Measurements from ENCODE around the gene LAMC3.
"Not testable (repeated sequence)": the region's sequence is repeated elsewhere in the genome, so short reads cannot be mapped to it uniquely, and the experiment has no call there.

LAMC3 gene

DNA sequence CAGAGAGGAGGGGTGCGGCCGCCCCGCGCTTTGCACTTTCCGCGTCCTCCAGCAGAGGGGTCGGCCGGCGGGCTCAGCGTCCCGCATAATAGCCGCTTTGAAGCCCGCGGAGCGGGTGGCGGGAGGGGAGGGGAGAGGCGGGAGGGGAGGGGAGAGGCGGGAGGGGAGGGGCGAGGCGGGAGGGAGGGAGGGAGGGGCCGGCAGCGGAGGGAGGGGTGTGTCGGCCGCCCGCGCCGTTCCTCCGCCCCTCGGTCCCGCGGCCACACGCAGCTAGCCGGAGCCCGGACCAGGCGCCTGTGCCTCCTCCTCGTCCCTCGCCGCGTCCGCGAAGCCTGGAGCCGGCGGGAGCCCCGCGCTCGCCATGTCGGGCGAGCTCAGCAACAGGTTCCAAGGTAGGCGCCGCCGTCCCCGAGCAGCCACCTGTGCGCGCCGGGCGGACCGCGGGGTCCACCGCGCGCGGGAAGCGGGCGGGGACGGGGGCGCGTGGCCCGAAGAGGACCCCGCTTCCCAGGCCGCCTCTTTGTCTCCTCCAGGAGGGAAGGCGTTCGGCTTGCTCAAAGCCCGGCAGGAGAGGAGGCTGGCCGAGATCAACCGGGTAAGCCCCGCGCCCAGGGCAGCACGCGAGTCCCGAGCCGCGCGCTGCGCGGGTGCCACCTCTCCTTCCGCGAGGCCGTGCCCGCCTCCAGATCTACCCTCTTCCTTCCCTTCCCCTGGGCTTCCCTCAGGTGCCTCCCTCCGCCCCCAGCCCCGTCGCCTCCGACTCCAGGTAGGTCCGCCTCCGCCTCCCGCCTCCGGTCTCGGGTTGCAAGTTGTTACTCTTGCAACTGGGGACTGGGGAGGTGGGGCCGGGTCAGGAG lies 87.5 kb downstream of the LAMC3 start, which contains the start of gene AIF1L:
AIF1L (plus strand) TSS at position 263 of the 857 bp plus-strand sequence; CDS start at position 362, 99 bp downstream.
- no peak for DNase-seq (ENCODE audit: low read depth in 2 of 2, low spot score in 1 of 2)

DNA sequence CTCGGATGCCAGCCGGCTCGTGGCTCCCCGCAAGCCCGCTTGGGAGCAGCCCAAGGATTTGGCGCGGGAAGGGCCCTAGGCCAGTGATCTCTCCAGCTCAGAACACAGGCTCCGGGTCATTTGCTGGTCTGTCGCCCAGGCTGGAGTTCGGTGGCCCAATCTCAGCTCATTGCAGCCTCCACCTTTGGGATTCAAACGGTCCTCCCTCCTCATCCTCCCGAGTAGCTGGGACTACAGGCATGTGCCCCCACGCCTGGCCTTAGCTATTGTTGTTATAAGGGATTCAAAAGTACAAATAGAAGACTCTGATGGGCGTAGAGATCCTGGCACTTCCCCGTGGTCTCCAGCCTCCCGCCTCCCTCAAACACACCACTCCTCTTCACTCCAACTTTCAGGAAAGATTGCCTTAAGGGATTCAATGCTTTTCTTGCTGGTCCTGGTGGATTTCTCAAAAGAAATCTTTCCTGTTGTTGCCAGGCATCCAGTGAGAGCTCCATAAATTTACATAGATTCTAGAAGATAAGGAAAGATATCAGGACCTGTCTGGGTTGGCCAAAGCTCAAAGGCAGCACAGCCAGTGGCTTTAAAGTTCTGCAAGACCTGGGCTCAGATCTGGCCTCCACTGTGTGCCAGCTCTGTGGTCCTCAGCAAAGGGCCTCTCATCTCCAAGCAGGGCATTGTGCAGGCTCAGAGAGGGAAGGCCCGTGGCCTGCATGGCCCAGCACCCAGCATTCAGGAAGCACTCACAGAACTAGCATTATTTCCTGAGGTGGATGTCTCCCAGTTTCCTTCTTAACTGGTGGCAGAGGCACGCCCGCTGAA lies 88.4 kb downstream of the LAMC3 start:
- DNase-seq (ENCODE audit: low read depth in 2 of 2, low spot score in 1 of 2) = no peak

DNA sequence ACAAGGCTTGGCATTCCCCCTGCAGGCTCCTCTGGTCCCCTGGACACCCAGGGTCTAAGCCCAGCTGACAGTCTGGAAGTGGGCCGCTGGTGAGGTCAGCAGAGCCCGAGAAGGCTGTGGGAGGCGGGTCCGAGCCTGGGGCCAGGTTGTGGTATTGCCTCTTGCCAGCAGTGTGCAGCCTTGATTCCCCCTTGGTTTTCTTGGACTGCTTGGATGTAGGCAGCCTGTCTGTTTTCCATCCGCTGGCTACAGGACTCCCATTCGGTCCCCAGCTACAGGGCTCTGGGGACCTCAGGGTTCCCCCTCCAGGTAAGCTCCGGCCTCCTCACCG lies 88.9 kb downstream of the LAMC3 start:
- DNase-seq (ENCODE audit: low read depth in 2 of 2, low spot score in 1 of 2) = no peak

DNA sequence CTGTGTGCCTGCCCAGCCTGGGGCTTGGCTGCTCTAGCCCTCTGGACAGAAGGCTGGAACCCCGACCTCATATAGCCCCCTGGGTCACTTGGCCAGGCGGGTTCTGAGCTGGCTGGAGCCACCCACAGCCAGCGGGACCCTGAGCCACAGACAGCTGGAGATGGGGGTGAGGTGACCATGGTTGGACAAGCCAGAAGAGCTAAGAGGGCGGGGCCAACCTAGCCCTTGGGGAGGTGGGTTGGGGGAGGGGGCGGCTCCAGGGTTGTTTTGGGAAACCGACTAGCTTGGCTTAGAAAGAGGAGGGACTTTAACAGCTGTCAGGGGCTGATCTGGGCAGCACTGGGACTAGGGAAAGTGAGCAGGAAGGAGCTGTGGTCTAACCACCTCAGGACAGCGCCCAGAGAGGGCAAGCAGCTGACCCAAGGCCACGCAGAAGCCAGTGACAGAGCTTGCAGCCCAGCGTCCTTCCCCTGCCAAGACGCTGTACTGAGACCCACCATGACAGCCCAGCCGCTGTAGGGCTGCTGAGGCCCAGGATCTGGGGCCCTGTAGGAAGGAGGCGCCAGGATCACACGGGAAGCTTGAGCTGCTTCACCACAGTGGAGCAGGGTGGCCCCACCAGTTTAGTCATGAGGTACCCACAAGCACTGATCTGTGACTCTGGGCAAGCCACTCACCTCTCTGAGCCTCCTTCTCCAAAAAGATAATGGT lies 89.6 kb downstream of the LAMC3 start:
- no peak for DNase-seq (ENCODE audit: low read depth in 2 of 2, low spot score in 1 of 2)

DNA sequence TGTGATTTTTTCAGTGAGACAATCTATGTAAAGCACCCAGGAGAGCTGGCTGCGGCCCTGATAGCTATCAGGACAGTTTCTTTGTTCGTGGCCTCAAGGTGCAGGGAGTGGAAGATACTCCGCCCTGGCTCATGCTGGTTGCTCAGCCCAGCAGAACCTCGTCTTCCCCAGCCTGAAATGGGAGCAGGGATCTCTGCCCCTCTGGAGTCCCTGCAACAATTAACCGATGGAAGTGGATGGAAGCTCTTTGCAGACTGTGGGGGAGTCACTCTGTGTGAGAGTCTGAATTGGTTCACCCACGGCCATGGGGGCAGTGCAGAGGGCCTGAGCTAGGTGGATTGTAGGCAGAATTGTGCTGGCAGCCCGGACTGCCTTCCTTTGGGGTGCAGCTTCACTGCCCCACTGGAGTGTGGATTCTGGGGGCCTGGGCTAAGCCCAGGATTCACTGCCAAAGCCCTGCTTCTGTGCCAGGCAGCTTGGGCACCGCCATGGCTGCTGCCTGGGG lies 90.2 kb downstream of the LAMC3 start:
- no peak for DNase-seq (ENCODE audit: low read depth in 2 of 2, low spot score in 1 of 2)

DNA sequence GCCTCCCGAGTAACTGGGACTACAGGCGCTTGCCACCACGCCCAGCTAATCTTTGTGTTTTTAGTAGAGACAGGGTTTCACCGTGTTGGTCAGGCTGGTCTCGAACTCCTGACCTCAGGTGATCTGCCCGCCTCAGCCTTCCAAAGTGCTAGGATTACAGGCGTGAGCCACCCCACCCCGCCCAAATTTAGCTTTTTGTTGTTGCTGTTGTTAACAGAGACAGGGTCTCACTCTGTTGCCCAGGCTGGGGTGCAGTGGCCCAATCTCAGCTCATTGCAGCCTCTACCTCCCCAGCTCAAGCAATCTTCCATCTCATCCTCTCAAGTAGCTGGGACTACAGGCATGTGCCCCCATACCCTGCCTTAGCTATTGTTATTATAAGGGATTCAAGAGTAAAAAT lies 90.9 kb downstream of the LAMC3 start:
- DNase-seq (ENCODE audit: low read depth in 2 of 2, low spot score in 1 of 2) = not testable (repeated sequence)

DNA sequence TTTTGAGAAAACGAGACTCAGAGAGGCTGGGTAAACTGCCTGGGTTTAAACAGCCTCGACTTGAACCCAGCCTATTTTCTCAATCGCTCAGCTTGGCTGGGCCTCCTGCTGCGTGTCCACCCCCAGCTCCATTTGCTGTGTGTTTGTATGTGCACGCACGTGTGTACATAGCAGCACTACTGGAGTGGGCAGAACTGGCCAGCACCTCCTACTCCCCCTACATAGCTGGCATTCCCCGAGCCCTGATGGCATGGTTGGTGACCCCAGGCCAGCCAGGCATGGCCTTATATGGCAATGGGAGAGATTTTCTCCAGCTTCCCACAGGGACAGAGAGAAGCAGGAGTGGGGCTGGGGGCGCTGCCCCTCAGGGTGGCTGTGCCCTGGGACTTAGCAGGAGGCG lies 91.5 kb downstream of the LAMC3 start:
- DNase-seq (ENCODE audit: low read depth in 2 of 2, low spot score in 1 of 2) = no peak

DNA sequence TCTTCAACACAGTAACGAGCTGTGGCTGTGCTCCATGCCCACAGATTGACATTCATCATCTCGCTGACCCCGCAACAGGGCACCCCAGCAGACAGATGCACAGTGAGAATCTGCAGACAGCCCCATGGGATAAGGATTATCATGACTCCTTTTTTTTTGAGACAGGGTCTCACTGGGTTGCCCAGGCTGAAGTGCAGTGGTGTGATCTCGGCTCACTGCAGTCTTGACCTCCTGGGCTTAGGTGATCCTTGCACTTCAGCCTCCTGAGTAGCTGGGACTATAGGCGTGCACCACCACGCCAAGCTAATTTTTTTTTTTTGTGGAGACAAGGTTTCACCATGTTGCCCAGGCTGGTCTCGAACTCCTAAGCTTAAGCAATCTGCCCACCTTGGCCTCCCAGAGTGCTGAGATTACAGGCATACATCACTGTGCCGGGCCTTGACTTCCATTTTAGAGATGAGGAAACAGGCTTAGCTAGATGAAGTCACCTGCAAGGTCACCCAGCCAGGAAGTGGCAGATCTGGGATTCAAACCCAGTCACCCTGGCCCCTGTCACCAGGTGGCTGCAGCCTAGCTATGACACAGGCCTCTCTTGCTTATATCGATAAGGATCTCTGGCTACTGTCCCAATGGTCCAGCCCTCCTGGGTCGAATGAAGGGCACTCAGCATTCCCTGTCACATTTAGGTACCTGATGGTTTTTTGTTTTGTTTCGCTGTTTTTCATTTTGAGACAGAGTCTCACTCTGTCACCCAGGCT lies 92.4 kb downstream of the LAMC3 start:
- no peak for DNase-seq (ENCODE audit: low read depth in 2 of 2, low spot score in 1 of 2)

DNA sequence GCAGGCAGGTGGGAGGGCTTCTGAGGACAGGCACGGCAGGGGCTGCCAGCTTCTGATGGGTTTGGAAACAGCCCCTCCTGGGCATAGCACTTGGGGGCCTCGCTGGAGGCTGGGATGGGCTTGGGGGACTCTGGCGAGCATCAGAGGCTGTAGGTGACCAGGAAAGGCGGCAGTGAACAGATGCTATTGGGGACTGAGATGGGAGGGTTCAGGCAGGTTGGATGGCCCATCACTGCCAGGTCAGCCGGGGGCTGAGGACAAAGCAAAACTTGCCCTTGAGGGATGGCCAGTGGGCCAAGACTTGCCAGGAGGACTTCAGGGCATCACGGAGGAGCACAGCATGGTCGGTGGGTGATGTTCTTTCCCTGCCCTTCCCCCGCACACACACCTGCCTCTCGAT lies 94.0 kb downstream of the LAMC3 start:
- DNase-seq (ENCODE audit: low read depth in 2 of 2, low spot score in 1 of 2) = no peak

DNA sequence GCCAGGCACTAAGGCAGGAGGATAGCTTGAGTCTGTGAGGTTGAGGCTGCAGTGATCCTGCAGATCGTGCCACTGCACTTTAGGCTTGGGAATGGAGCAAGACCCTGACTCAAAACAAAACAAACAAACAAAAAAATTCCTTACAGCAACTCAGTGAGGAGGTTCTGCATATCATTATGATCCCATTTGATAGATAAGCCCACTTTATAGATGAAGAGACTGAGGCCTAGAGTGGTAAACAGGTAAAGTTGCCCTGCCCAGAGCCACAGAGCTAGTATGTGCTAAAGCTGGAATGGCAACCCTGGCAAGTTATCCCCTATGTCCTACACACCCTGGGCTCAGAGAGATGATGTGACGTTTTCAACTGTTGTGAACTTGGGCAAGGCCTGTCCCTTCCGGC lies 94.6 kb downstream of the LAMC3 start:
- no peak for DNase-seq (ENCODE audit: low read depth in 2 of 2, low spot score in 1 of 2)

DNA sequence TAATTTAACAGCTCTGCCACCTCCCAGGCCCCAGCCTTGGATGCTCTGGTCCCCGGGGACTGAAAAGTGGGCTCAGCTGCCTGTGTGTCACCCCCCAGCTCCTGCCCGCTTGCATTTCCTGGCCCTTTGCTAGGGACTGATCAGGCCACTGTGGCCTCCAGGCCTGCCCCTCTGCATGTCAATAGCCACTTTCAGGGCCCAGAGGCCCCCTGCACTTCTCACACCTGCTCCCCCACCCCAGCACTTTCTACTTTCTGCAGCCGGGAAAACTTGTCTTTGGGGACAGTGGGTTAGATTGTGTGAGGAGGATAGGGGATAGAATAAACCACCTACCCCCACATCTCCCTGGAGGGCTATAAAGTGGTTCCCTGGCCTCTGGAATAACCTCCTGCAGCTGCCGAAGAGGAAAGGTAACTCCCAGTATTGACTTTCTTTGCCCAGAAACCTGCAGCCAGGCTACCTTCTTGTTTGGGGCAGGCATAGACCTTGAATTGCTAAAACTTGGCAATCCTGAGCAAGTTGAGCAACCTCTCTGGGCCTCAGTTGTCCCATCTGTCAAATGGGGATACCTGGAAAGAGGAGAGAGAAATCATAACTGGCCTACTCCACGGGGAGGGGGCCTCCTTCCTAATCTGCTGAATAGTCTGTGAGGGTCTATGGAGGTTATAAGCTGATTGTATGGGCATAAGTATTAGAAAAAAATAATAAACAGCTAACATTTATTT lies 95.2 kb downstream of the LAMC3 start:
- DNase-seq (ENCODE audit: low read depth in 2 of 2, low spot score in 1 of 2) = no peak

DNA sequence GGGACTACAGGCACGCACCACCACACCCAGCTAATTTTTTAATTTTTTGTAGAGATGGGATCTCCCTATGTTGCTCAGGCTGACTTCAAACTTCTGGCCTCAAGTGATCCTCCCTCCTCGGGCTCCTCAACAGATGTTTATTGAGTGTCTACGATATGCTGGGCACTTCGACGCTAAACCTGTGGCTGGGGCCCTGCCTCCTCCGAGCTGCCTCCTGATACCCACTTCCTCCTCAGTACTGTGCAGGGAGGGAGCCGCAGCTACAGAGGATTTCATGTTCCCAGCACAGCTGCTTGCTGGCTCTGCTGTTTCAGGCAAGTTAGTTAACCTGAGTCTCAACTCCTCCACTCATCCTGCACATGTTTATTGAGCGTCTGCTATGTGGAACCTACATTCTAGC lies 97.0 kb downstream of the LAMC3 start:
- no peak for DNase-seq (ENCODE audit: low read depth in 2 of 2, low spot score in 1 of 2)

DNA sequence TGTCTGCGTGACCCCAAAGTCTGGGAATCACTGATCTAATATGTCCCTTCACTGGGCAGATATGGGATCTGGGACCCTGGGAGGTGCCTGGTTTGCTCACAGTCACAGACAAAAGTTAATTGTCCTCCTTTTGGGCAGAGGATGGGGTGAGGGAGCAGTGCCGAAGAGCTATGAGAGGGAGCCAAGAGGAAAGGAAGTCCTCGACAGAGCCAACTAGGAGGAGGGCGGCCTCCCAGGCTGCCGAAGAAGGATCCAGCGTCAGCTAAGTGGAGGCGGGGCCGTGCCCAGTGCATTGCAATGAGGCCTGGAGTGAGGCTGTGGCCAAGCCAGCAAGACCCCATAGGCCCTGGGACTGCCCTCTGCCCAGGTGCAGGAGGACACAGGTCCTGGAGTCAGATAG lies 98.8 kb downstream of the LAMC3 start:
- no peak for DNase-seq (ENCODE audit: low read depth in 2 of 2, low spot score in 1 of 2)

DNA sequence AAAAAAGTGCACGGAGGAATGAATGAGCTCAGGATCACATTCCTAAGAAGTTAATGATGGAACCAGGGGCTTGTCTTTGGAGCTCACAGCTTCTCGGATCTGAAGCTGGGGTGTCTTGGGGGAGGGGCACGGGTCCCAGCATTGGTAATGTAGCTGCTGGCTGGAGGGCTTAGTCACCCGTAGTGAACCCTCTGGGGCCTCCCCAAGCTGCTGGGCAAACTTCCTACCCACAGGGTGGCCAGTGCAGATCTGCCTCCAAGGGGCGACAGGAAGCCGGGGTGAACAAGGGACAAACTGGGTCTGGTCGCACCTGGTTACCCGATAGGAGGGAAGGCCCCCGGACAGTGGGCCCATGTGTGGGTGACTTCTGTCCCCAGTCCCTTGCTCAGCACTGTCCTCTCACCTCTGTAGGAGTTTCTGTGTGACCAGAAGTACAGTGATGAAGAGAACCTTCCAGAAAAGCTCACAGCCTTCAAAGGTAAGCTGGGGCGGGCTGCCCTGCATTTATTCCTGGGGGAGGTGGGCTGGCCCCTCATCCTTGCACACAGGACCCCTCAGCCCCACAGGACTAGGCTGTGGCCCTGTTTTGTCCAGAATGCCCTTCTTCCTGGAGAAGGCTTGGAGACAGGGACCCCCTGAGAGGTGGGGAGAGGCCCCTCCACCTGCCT lies 102.3 kb downstream of the LAMC3 start:
- no peak for DNase-seq (ENCODE audit: low read depth in 2 of 2, low spot score in 1 of 2)

DNA sequence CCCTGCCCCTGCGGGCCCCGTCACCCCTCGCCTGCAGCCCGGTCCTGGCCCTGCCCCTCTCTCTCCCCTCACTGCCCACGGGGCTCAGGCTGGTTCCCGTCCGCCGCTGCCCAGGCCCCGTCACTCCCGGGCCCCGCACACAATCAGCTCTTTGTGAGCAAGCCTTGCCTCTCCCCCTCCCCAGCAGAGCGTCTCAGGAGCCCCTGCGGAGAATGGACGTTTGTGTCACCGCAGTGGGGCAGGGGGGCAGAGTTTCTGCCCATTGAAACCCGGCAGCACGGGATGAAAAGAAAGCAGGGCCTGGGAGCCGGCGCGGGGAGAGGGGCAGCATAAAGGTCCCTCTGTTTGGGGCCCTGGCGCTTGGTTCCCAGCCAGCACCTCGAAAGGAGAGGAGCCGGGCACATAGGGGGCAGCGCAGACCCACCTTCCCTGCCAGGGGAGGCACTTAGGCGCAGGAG lies 102.9 kb downstream of the LAMC3 start:
- no peak for DNase-seq (ENCODE audit: low read depth in 2 of 2, low spot score in 1 of 2)

DNA sequence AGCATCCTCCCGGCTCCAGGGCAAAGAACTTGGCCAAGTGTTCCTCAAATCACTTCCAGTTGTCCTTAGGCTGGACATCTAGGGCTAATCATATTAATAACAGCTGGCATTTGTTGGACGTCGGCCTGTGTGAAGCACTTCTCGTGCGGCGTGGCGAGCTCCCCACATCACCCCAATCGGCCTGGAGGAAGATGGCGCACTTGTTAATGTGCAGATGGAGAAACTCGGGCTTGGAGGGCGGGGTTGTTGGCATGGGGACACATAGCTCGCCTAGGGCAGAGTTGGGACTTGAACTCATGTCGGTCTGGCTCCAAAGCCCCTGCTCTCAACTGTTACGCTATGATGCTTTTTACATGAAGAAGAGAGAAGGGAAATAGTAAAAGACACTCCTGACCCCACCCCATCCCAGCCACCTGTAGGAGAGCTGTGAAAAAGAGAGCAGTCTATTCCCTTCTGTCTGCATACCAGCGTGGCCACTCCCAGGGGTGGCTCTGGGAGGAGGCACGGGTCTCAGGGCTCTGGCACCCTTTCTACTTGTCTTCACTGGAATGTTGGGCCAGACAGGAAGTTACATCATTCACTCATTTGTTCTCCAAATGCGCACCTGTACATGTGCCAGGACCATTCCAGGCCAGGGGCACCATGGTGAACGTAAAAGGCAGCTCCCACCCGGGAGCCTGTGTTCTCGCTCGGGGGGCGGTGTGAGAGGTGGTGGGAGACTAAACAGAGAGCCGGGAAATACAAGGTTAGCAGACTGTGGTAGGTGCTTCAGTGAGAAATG lies 103.6 kb downstream of the LAMC3 start:
- no peak for DNase-seq (ENCODE audit: low read depth in 2 of 2, low spot score in 1 of 2)

DNA sequence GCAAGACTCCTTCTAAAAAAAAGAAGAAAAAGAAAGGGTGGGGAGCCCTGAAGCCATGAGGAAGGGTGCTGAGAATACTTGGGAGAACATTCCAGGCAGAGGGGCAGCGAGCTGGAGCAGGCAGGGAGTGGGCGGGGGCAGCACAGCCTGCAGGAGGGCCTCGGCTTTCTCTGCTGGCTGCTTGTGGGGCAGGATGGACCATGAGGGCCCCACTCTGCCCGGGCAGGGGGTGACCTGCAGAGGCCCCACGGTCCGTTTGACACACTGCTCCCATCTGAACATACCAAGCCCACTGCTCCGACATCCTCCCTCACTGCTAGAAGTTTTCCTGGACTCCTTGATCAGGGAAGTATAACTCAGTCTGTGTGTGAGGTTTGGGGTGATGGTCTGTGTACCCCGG lies 104.7 kb downstream of the LAMC3 start:
- DNase-seq (ENCODE audit: low read depth in 2 of 2, low spot score in 1 of 2) = no peak

DNA sequence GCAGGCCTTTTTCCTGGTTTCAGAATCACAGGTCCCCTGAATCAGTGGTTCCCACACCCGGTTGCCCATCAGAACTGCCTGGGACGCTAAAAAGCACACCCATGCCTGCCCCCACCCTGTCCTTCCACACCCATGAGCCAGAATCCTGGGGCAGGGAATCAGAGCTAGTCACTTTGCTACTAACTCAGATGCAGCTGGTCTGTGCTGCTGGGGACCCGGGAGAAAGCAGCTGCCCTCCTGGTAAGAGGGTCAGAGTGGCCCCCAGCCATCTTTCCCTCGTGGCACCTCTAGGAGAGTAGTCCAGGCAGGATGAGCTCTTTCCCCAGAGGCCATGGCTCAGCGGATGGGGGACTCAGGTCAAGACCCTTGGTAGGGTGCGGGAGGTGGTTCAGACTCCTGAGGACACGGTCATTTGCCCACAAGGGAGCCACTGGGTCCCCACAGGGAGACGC lies 105.1 kb downstream of the LAMC3 start:
- DNase-seq (ENCODE audit: low read depth in 2 of 2, low spot score in 1 of 2) = no peak

DNA sequence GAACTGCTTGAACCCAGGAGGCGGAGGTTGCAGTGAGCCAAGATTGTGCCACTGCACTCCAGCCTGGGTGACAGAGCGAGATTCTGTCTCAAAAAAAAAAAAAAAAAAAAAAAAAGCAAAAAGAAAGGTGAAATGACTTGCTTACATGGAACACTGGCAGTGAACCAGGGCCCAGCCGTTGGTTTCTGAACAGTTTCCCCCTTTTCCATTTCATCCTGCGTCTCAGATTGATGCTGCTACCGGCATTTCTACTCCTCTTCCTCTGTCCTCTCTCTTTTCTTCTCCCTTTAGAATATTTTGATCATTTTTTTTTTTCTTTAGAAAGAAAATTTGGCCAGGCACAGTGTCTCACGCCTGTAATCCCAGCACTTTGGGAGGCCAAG lies 106.4 kb downstream of the LAMC3 start:
- DNase-seq (ENCODE audit: low read depth in 2 of 2, low spot score in 1 of 2) = not testable (repeated sequence)

Measured in stimulated activated CD8-positive, alpha-beta memory T cell treated with anti-CD3 and anti-CD28 coated beads, Interleukin-4, amount 100 ng/mL, for 1 hour (primary cell).